WTC11 (cell line): Measurements from ENCODE around the gene PTPMT1. TPM values are rescaled to one million over a fixed set of nuclear protein-coding genes. Genes with fewer than 3 reads are reported as not detected.

Source experiments
- ATAC-seq: fragments of 200-7000 bp; cut with Tn5 transposase; 2 replicates; pipeline ENCODE4 v1.10.0; 2021; ENCODE audit warnings: mild to moderate bottlenecking, moderate library complexity
- CTCF ChIA-PET: fragments of 300-600 bp; sonication (Branson Sonifier 250); formaldehyde crosslinking; loops from one replicate; lab custom pipeline; 2021; ENCODE audit warnings: antibody characterized with exemption; lab: Charles Lee
- POLR2A ChIA-PET: fragments of 350-600 bp; sonication (Branson Sonifier 250); formaldehyde crosslinking; loops from one replicate; lab custom pipeline; 2021; ENCODE audit warnings: antibody characterized with exemption; lab: Charles Lee
- DNase-seq: peaks from one replicate; pipeline ENCODE4 v3.0.0; 2021; ENCODE audit warnings: low spot score
- H3K27ac Mint-ChIP-seq: 2 replicates; pipeline ENCODE4 v1.8.0; 2021; ENCODE audit warnings: mixed read lengths
- H3K27me3 Mint-ChIP-seq: 2 replicates; pipeline ENCODE4 v1.8.0; 2021; ENCODE audit warnings: low read depth, mild to moderate bottlenecking, moderate library complexity, mixed read lengths
- H3K36me3 Mint-ChIP-seq: 2 replicates; pipeline ENCODE4 v1.8.0; 2021; ENCODE audit warnings: mixed read lengths
- H3K4me1 Mint-ChIP-seq: 2 replicates; pipeline ENCODE4 v1.8.0; 2022; ENCODE audit warnings: mixed read lengths
- H3K4me3 Mint-ChIP-seq: 2 replicates; pipeline ENCODE4 v1.8.0; 2021; ENCODE audit warnings: mild to moderate bottlenecking, moderate library complexity, mixed read lengths
- H3K9me3 Mint-ChIP-seq: 2 replicates; pipeline ENCODE4 v1.8.0; 2021; ENCODE audit warnings: mixed read lengths
- AR ChIP-seq: fragments of 250-450 bp; sonication (Bioruptor Pico); IDR thresholded peaks from 2 replicates; pipeline ENCODE4 v1.9.0; 2021; ENCODE audit warnings: mild to moderate bottlenecking
- ATF3 ChIP-seq: sonication (generic); formaldehyde crosslinking; conservative IDR thresholded peaks from 2 replicates; pipeline ENCODE4 v1.8.1; 2022; ENCODE audit warnings: mild to moderate bottlenecking, missing genetic modification reagents
- CBFB ChIP-seq: sonication (generic); formaldehyde crosslinking; IDR thresholded peaks from 2 replicates; pipeline ENCODE4 v1.8.1; 2022; ENCODE audit warnings: mild to moderate bottlenecking, low read depth, missing genetic modification reagents
- CDX4 ChIP-seq: fragments of 250-450 bp; sonication (Bioruptor Pico); IDR thresholded peaks from 2 replicates; pipeline ENCODE4 v1.9.0; 2021; ENCODE audit warnings: moderate library complexity, mild to moderate bottlenecking, inconsistent platforms, borderline replicate concordance
- CREM ChIP-seq: sonication (generic); formaldehyde crosslinking; IDR thresholded peaks from 2 replicates; pipeline ENCODE4 v1.8.1; 2022; ENCODE audit warnings: mild to moderate bottlenecking, missing genetic modification reagents, moderate library complexity
- E2F1 ChIP-seq: sonication (generic); formaldehyde crosslinking; IDR thresholded peaks from 2 replicates; pipeline ENCODE4 v1.8.0; 2022; ENCODE audit warnings: mild to moderate bottlenecking, missing genetic modification reagents
- E2F4 ChIP-seq: sonication (generic); formaldehyde crosslinking; IDR thresholded peaks from 2 replicates; pipeline ENCODE4 v1.8.1; 2022; ENCODE audit warnings: low read depth, mild to moderate bottlenecking, moderate library complexity, missing genetic modification reagents, borderline replicate concordance
- EMX1 ChIP-seq: fragments of 250-450 bp; sonication (Bioruptor Pico); IDR thresholded peaks from 2 replicates; pipeline ENCODE4 v1.8.0; 2021; ENCODE audit warnings: mild to moderate bottlenecking
- FOXP4 ChIP-seq: sonication (generic); formaldehyde crosslinking; IDR thresholded peaks from 2 replicates; pipeline ENCODE4 v1.8.0; 2022; ENCODE audit warnings: mild to moderate bottlenecking, missing genetic modification reagents
- GABPB1 ChIP-seq: sonication (generic); formaldehyde crosslinking; IDR thresholded peaks from 2 replicates; pipeline ENCODE4 v1.8.1; 2023; ENCODE audit warnings: mild to moderate bottlenecking, missing genetic modification reagents
- IRF2 ChIP-seq: sonication (generic); formaldehyde crosslinking; IDR thresholded peaks from 2 replicates; pipeline ENCODE4 v1.8.0; 2022; ENCODE audit warnings: low read depth, missing genetic modification reagents, borderline replicate concordance
- JUN ChIP-seq: sonication (generic); formaldehyde crosslinking; IDR thresholded peaks from 2 replicates; pipeline ENCODE4 v1.8.0; 2023; ENCODE audit warnings: mild to moderate bottlenecking, missing genetic modification reagents
- NFYB ChIP-seq: sonication (generic); formaldehyde crosslinking; conservative IDR thresholded peaks from 2 replicates; pipeline ENCODE4 v1.8.0; 2022; ENCODE audit warnings: low read depth, missing genetic modification reagents
- PRRX2 ChIP-seq: fragments of 250-450 bp; sonication (Bioruptor Pico); IDR thresholded peaks from 2 replicates; pipeline ENCODE4 v1.8.0; 2021; ENCODE audit warnings: mild to moderate bottlenecking
- STAT6 ChIP-seq: sonication (generic); formaldehyde crosslinking; conservative IDR thresholded peaks from 2 replicates; pipeline ENCODE4 v1.8.1; 2023; ENCODE audit warnings: mild to moderate bottlenecking, low read depth, missing genetic modification reagents, moderate library complexity
- TP53 ChIP-seq: sonication (generic); formaldehyde crosslinking; IDR thresholded peaks from 2 replicates; pipeline ENCODE4 v1.8.1; 2023; ENCODE audit warnings: mild to moderate bottlenecking, missing genetic modification reagents
- USF1 ChIP-seq: sonication (generic); formaldehyde crosslinking; IDR thresholded peaks from 2 replicates; pipeline ENCODE4 v1.8.0; 2022; ENCODE audit warnings: mild to moderate bottlenecking, missing genetic modification reagents
- ZBTB21 ChIP-seq: sonication (generic); formaldehyde crosslinking; IDR thresholded peaks from 2 replicates; pipeline ENCODE4 v1.8.1; 2023; ENCODE audit warnings: mild to moderate bottlenecking, missing genetic modification reagents, borderline replicate concordance
- ZMAT4 ChIP-seq: fragments of 250-450 bp; sonication (Bioruptor Pico); IDR thresholded peaks from 2 replicates; pipeline ENCODE4 v1.9.0; 2021; ENCODE audit warnings: mild to moderate bottlenecking
- ZNF263 ChIP-seq: sonication (generic); formaldehyde crosslinking; IDR thresholded peaks from 2 replicates; pipeline ENCODE4 v1.8.1; 2022; ENCODE audit warnings: low read depth, mild to moderate bottlenecking, moderate library complexity, missing genetic modification reagents
- ZNF512 ChIP-seq: sonication (generic); formaldehyde crosslinking; IDR thresholded peaks from 2 replicates; pipeline ENCODE4 v1.8.1; 2022; ENCODE audit warnings: missing genetic modification reagents, borderline replicate concordance
- total RNA-seq: library from RNA; stranded (reverse); gene quantifications from 3 replicates; pipeline ENCODE4 v1.2.3, GENCODE V29; 2021

Gene PTPMT1
- total RNA-seq, 1 experiment from 2014 or later: 49.5 TPM

- ATAC-seq (peak; percentile 62), DNase-seq (peak; percentile 60)
- CTCF ChIA-PET: interaction anchor here (1.2 kb wide), 1 partner anchor 27 kb away, joined by 5 read pairs; no protein-coding TSS in a partner anchor
- Mint-ChIP-seq H3K9me3 (no peaks in the 10 kb centered on the region), H3K36me3 (0 out of 2 replicates have a peak, but pooled peaks cover under 1% of the 10 kb centered on the region), H3K4me1 (peaks cover 26% of the 10 kb centered on the region), H3K27ac (no peak overlapping the region), H3K4me3 (peak overlapping the region; percentile 57), H3K27me3 (peaks cover 57% of the 10 kb centered on the region)
- POLR2A ChIA-PET: no interaction called here
- TF ChIP-seq CDX4 (CRISPR knock-in tag): no peak
- TF ChIP-seq USF1 (CRISPR knock-in tag): peak; percentile 52; the same call in 1 of the 2 replicates
- no peak for TF ChIP-seq E2F4 (CRISPR knock-in tag)
- no peak for TF ChIP-seq GABPB1
- TF ChIP-seq ATF3: no peak
- no peak for TF ChIP-seq E2F1 (CRISPR knock-in tag)
- TF ChIP-seq ZBTB21 (CRISPR knock-in tag): no peak; the same call in 1 of the 2 replicates
- peak; percentile 63; the same call in 1 of the 2 replicates for TF ChIP-seq FOXP4 (CRISPR knock-in tag)
- TF ChIP-seq CREM (CRISPR knock-in tag): no peak
- TF ChIP-seq CBFB: 0 out of 2 replicates have a peak, but pooled peaks have one; percentile 68
- no peak for TF ChIP-seq ZNF263 (CRISPR knock-in tag)
- no peak for TF ChIP-seq STAT6
- 0 out of 2 replicates have a peak, but pooled peaks have one; percentile 19 for TF ChIP-seq NFYB (CRISPR knock-in tag)
- no peak for TF ChIP-seq PRRX2
- TF ChIP-seq ZMAT4: no peak
- no peak for TF ChIP-seq EMX1 (CRISPR knock-in tag)
- no peak for TF ChIP-seq AR (CRISPR knock-in tag)
- no peak for TF ChIP-seq IRF2 (CRISPR knock-in tag)
- TF ChIP-seq JUN (CRISPR knock-in tag): 0 out of 2 replicates have a peak, but pooled peaks have one; percentile 33
- TF ChIP-seq TP53 (CRISPR knock-in tag): no peak
- no peak for TF ChIP-seq ZNF512 (CRISPR knock-in tag)
Observed at GRCh38 chr11:47589977-47590861, 24.8 kb downstream of the PTPMT1 start.
